ENCODE data around the gene JMY. TPM values are rescaled to one million over a fixed set of nuclear protein-coding genes. Genes with fewer than 3 reads are reported as not detected.

Gene JMY
- total RNA-seq, 1 donor from 2014 or later = 9.0 TPM

DNA sequence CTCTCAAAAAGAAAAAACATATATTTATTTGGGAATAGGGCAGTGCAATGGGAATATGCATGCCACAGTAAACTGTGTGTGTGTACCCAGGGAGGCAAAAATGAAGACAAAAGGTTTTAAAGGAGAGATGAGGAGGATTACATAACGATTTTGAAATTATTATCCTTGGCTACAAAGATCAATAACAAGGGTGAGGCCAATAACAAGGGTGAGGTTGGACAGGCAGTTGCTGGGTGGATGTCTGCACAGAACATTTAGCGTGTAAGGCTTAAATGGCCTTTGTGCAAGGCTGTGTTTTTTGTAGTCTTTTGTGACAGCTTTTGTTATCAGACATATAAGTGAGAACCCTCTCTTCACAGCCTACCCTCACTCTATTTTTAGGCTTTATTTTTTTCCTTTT, 114.0 kb downstream of the JMY start:
- ATAC-seq = no peak
- intact Hi-C loops (cut with DNase I) = no loop called here
- no peak for DNase-seq (ENCODE audit: missing footprints)

DNA sequence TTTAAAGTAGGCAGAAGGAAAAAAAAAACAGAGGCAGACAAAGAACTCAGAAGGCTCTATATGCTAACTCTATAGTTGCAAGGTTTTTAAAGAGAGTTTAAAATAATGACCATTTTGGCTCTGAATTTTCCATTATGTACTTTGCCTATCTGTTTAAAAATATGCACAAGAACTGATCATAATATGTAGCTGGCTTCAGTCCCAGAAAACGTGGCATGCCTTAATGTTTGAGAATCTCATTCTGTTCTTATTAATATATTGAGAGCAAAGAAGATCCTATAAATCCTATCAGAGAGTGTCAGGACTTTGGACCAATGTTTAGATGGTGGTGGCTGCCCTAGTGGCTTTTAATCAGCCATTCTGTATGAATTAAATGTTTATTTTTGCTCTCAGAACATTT, 121.5 kb downstream of the JMY start:
- DNase-seq (ENCODE audit: missing footprints) = no peak
- intact Hi-C loops (cut with DNase I) = no loop called here
- no peak for ATAC-seq

Other genes with a start within 250 kb of the JMY start
- 2.0 TPM for gene DMGDH, start 166.5 kb upstream of the JMY start, total RNA-seq
- 8.9 TPM for gene BHMT2, start 166.4 kb upstream of the JMY start, total RNA-seq
- gene BHMT, start 124.3 kb upstream of the JMY start, total RNA-seq = not detected